T47D (cell line): ENCODE results near the gene LGALS8.

Experiments used
- DNase-seq, 2 experiments: peaks; one replicate each; pipeline versions ENCODE4 v3.0.0 to v3.0.0-alpha.2; 2011 to 2012; ENCODE audit warnings: low read depth in 1 of 2, low spot score in 1 of 2
- JUND ChIP-seq: IDR thresholded peaks from 2 replicates; pipeline ENCODE4 v1.6.1; 2012; ENCODE audit warnings: low read depth
- in situ Hi-C: cut with HindIII; loops from 2 replicates; pipeline ENCODE4 v1.10.0; 2016; ENCODE audit warnings: low sequenced_read_pairs, low pct_unique_long_range_greater_than_20kb

The LGALS8 gene

DNA sequence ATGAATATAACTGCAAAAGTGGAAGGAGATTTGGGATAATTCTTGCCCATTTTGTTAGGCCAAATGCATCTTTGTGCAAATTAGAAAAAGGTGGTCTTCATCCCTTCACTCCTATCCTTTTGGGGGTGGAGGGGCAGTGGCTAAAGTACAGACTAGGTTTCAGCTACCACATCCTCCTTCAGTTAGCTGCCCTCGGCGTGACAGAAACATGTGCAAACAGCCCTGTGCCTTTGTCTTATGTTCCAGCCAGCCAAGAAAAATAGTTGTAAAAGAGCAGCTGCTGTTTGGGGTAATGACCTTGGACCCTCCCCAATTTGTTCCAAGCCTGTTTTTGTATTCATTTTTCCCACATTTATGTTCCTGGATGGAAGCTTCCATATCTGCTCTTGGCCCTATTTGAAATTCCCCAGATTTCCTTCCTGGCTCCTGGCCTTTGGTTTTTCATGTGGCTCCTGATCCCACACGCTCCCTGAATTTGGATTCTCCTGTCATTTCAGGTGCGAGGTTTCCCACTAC, 8.3 kb upstream of the LGALS8 start:
- DNase-seq, result peak in 1 of 2 experiments; percentile 92
- peak; percentile 27; the same call in 1 of the 2 replicates for TF ChIP-seq JUND
- in situ Hi-C loops, result no loop called here

DNA sequence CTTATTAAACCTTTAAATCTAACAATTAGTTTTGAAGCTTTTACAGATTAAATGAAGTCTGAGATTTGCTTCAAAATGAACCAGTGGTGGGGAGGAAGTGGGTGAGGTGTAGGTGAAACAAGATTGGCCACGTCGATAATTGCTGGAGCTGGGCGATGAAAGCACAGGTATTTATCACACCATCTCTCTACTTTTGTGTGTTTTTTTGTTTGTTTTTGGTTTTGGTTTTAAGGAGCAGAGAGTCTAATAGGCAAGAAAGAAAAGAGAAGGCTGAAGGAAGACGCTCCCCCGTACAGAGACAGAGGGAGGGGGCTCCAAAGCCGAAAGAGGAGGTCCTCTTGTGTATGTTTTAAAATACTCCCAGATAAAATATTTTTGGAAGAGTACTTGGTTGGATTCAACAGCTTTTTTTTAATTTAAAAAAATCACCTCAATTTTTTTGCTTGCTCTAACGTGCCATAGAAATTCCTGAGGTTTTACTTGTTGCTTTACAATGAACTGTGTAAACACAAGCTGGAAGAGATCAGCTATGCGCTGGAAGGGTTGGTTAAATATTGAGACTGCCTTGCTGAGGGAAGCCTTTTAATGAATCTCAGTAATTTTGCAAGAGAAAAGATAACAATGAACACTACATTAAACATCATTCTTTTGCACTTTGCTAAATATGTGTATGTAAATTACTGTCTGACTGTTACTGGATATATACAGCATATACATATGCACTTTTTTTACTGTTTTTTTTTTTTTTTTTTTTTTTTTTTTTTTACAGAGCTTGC, 6.7 kb upstream of the LGALS8 start:
- TF ChIP-seq JUND, result peak; percentile 42; the same call in 1 of the 2 replicates
- in situ Hi-C loops, result no loop called here
- DNase-seq, result peak; percentile 31 to 94

DNA sequence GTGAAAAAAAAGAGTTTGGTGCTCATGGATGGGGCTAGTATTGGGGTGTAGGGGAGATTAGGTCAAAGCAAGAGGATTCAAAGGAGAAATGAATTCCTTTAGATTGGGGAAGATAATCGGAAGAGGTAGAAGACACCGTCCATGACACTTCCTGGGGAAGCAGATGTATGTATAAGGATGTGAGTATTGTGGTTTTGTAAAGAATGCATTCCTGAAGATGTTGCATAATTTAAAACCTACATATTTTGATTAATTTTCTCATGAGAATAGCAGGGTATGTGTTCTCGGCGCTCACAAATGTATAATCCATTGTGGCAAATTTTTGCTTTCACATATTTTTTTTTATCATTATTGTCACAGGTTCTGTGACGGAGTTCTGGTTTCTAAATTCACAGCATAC, 5.5 kb upstream of the LGALS8 start:
- TF ChIP-seq JUND, result no peak

DNA sequence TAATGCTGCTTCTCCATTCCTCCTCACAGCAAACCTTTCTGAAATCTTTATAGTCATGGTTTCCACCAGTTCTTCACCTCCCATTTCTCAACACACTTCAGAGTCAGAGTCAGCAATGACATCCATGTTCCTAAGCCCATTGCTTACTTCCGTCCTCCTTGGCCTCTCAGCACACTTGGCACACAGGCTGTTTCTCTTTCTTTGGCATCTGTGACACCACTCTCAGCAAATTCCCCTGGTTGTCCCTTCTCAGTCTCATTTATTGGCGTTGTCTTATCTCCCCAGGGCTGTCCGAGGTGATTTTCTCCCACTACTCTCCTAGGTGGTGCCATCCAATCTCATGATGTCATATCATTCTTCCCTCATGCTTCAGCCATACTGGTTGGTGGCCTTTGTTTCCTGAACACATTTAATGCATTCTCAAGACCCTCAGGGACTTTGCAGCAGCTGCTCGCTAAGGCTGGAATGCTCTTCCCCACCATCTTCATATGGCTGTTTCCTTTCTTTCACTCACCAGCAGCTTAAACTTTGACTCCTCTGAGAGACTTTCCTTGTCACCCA, 3.3 kb upstream of the LGALS8 start:
- in situ Hi-C loops, result no loop called here
- TF ChIP-seq JUND, result no peak
- DNase-seq, result no peak

More for the DNA sequence above, 5.5 kb upstream of the LGALS8 start:
- in situ Hi-C loops, result no loop called here
- DNase-seq, result peak in 1 of 2 experiments; percentile 48

DNA sequence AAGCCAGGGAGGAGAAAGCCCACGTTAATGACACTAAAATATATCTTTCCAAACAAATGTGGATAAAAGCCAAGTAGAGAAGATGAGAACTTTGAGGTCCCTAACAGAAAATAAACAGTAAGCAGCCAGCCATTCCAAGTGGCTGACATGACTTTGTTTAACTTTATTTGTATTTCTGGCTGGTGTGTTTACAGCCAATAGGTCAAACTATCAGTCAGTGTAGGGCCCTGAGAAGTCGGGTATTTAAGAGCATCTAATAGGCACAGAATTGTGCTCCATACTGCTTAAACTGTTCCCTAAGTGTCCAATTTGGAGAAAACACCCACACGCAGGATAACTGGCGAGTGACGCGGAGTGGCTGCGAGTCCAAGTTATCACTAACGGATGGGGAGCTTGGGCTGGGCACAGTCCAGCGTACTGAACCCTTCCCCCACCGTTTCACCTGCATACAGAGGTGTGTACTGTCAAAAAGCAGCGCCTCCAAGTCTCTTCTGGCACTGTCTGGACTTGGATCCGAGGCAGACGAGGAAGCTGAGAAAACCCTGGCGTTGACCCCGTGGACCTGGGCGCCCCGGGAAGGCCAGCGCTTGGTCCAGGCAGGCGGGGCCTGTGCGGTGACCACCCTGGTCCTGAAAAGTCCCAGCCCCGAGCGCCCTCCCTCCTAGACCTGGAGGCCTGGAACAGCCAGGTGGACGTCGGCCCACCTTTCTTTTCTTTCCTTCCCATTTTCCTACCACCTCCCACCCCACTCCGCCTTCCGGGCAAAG, 662 bp upstream of the LGALS8 start:
- DNase-seq, result peak; percentile 22 to 78
- in situ Hi-C loops, result no loop called here

DNA sequence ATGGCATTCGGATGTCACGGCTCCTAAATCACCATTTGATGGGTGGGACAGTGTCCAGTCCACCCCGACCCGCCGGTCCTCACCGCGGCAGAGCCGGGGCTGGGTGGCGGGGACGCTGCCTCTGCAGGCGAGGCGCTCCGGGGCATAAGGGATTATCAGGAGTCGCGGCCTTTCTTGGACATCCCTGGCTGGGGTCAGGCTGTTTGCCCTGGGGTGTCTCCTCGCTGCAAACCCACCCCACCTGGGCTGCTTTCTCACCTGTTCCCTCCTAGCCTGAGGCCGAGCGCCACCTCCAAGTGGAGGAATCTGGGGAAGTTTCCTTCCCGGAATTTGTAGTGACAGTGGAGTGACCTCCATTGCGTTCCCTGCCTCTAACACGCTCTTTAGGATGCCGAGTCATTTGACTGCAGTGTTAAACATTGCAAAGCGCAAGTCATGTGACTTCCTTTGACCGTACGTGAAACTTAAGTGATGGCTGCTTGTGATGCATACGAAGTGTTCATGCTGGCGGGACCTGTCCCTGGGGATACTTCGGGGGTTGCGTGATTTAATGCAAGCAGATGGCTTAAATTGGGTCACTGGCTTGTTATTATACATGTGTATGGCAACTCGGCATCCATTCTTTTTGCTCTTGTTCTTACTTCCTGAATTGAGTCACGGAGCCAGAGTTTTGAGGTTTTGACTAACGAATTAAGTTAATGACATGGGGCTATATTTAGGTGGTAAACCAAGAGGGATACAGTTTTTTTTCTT, 536 bp downstream of the LGALS8 start:
- TF ChIP-seq JUND, result no peak
- in situ Hi-C loops, result no loop called here
- DNase-seq, result peak; percentile 83 to 89

More for the DNA sequence above, 662 bp upstream of the LGALS8 start:
- no peak for TF ChIP-seq JUND

DNA sequence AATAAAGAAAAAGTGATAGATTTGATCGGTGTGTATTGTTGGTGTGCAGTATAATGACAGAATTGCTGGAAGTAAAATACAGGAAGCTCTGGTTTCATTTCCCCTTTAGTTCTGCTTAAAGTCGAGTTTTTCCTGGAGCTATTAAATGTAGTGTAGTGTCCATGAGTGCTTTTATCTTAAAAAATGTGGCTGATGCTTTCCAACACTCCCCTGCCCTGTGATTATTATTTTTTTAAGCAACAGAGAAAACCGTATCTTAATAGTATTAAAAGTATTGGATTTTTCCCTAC, 1.1 kb downstream of the LGALS8 start:
- no peak for TF ChIP-seq JUND
- DNase-seq, result no peak
- in situ Hi-C loops, result no loop called here

DNA sequence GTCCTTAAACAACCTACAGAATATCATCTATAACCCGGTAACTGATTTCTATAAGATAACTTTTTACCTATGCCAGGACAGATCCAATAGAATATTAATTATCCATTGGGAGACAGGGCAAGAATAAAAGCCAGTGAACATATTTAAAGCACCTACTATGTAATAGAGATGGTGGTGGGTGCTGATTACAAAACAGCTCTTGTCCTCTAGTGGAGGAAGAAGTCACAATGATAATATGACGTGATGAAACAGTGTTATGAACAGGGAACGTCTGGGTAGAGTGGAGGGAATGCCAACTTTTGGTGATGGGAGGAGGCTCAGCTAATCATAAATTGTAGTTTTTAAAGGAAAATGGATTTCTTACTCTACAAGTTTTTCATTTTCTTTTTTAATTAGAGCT, 2.3 kb downstream of the LGALS8 start:
- no peak for TF ChIP-seq JUND
- no peak for DNase-seq

DNA sequence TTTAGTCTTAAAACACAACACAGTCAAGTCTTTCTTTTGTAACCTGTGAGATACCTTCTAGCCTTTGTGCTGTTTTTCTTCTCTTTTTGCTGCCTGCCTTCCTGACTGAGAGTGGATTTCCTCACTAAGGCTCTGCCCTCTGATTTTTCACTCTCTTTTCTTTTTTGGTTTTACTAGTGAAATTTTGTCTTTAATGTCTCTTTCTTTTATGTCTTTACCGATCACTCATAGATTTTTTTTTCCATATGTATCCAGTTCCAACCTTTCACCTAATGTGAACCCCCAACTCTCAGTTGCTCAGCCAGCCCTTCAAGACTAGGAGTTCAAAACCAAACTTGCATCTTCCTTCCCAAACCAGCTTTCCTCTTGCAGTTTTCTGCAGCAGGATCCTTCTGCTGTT, 6.5 kb downstream of the LGALS8 start:
- DNase-seq, result no peak
- in situ Hi-C loops, result no loop called here
- TF ChIP-seq JUND, result no peak

More for the DNA sequence above, 2.3 kb downstream of the LGALS8 start:
- in situ Hi-C loops, result no loop called here

DNA sequence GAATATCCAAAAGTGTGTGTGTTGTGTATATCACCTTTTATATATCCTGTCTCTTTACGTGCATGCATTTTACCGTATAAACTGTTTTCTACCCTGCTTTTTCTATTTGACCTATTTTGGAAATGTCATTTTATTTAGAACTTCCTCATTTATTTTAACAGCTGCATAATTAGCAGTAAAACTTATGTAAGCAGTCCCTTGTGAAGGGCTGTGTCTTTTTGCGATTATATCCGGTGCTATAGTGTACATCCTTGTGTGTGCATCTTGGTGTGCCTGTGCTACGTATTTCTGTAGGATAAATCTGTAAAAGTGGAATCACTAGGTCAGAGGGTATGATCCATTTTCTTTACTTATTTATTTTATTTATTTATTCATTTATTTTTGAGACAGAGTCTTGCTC, 7.2 kb downstream of the LGALS8 start:
- no peak for DNase-seq
- no peak for TF ChIP-seq JUND
- in situ Hi-C loops, result no loop called here

DNA sequence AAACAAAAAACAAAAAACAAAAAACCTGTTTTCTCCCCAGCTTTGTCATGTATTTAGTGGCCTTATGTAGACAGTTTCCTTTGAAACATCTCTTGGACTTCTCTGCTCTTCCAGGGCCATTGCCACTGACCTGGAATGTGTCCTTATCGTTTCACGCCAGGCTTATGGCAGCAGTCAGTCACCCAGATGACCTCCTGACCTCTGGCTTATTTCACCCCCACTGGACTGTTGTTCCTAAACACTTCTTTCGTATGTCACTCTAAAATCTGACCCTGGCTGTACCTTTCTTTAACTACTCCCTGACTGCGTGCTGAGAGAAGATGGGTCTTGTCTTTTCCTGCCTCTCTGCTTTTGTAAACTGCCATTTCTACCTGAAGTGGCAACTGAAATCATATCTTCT, 9.1 kb downstream of the LGALS8 start:
- no peak for TF ChIP-seq JUND
- in situ Hi-C loops, result no loop called here
- DNase-seq, result no peak

DNA sequence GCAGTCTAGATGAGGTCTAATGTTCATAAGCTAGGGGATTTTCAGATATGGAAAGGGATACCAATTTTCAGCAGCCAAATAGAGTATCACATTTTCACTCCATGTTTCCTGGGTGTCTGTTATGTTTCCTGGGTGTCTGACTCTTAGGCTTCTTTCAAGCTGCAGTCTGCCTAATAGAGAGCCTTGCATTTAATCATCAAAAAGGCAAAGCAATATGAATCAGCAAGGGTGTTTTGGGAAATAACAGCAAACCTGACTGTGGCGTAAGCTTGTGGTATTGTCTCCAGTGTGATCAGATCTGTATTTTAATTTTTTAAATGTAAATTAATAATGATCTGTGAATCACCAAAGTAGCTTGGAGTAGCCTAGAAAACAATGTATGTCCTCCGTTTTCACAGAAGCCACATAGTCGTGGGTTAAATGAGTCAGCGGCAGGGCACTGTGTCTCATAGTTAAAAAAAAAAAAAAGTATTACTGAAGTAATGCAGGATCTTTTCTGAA, 10.4 kb downstream of the LGALS8 start:
- no peak for TF ChIP-seq JUND
- no peak for DNase-seq
- in situ Hi-C loops, result no loop called here

DNA sequence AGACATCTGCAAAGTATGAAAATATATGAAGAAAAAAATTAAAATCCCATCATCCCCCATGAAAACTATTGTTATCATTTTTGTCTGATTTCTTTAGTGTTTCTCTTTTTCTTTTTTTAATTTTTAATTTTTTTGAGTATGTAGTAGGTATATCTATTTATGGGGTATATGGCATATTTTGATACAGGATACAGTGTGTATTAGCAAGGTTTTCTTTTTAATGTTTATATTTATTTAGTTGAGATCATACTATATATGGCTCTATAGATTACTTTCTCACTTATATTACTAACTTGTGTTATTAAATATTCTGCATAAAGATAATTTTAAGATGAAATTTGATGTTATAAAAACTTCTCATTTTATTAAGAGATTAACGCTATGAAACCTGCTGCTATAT, 11.4 kb downstream of the LGALS8 start:
- in situ Hi-C loops, result no loop called here
- no peak for TF ChIP-seq JUND
- no peak for DNase-seq
